BLaER1 treated with 17β-estradiol and CSF1 and Interleukin-3, amounts not matched to agents 10 nM and 100 nM (cell line): ENCODE measurements around the gene CFAP100.
A peak's percentile ranks its signal among the peaks of the same experiment; 100 is the strongest.

Source experiments
- H3K27ac ChIP-seq, 11 experiments: shearing (Covaris generic); formaldehyde crosslinking; 2 replicates each; pipeline ENCODE4 v1.8.1; 2022
- H3K27me3 ChIP-seq, 11 experiments: shearing (Covaris generic); formaldehyde crosslinking; 2 replicates each; pipeline ENCODE4 v1.8.1; 2022
- H3K36me3 ChIP-seq, 11 experiments: shearing (Covaris generic); formaldehyde crosslinking; 2 replicates each; pipeline ENCODE4 v1.8.1; 2022
- H3K4me1 ChIP-seq, 10 experiments: shearing (Covaris generic); formaldehyde crosslinking; 2 replicates each; pipeline ENCODE4 v1.8.1; 2022
- H3K4me2 ChIP-seq, 11 experiments: shearing (Covaris generic); formaldehyde crosslinking; 2 replicates each; pipeline ENCODE4 v1.8.1; 2022
- H3K4me3 ChIP-seq, 10 experiments: shearing (Covaris generic); formaldehyde crosslinking; 2 replicates each; pipeline ENCODE4 v1.8.1; 2022
- H3K9ac ChIP-seq, 11 experiments: shearing (Covaris generic); formaldehyde crosslinking; 2 replicates each; pipeline ENCODE4 v1.8.1; 2022
- H3K9me3 ChIP-seq, 11 experiments: shearing (Covaris generic); formaldehyde crosslinking; replicated peaks in 1 of 11; 2 replicates each; pipeline ENCODE4 v1.8.1; 2022
- H4K20me1 ChIP-seq, 11 experiments: shearing (Covaris generic); formaldehyde crosslinking; 2 replicates each; pipeline ENCODE4 v1.8.1; 2022
- Cebpa-rat ChIP-seq, 11 experiments: shearing (Covaris generic); IDR thresholded peaks; 2 replicates each; pipeline ENCODE4 v1.8.1; 2022

The CFAP100 gene

DNA sequence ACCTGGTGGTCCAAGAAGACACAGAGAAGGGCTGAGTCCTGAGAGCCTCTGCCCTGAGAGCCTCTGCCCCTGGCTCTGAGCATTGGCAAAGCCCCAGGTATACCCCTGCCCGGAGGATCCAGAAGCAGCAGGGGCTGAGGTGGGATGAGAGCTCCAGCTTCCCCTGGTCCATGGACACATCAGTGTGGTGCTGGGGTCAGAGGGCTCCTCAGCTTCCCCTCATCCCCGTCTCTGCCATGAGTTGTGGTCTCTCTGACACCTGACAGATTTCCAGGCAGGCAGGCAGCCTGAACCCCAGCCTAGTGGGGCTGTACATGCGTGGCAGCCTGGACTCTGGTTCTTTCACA, 34.0 kb upstream of the CFAP100 start:
- Histone ChIP-seq H3K36me3 (no peaks in the 10 kb centered on the region), H3K4me2 (no peak overlapping the region), H3K9me3 (no peaks in the 10 kb centered on the region), H3K27ac (no peak overlapping the region), H3K4me1 (peaks cover 14 to 30% (median 21%) of the 10 kb centered on the region in 10 experiments), H3K4me3 (no peak overlapping the region), H3K9ac (no peak overlapping the region), H4K20me1 (peaks cover 0 to 27% (median 6%) of the 10 kb centered on the region in 11 experiments; a peak in 8 of 22 replicates), H3K27me3 (peaks cover 42 to 52% (median 46%) of the 10 kb centered on the region in 11 experiments)
- TF ChIP-seq Cebpa-rat (IDR thresholded peaks at IDR 0.05): no peak

GRCh38 chr3:126361211-126361610, 33.5 kb upstream of the CFAP100 start:
- H3K27ac ChIP-seq: no peak overlapping the region
- peaks cover 36 to 46% (median 40%) of the 10 kb centered on the region in 11 experiments for H3K27me3 ChIP-seq
- no peaks in the 10 kb centered on the region for H3K9me3 ChIP-seq
- TF ChIP-seq Cebpa-rat (IDR thresholded peaks at IDR 0.05): no peak
- H4K20me1 ChIP-seq: peaks cover 0 to 22% (median under 1%) of the 10 kb centered on the region in 11 experiments; a peak in 6 of 22 replicates
- no peak overlapping the region for H3K4me3 ChIP-seq
- no peak overlapping the region for H3K4me2 ChIP-seq
- H3K36me3 ChIP-seq: no peaks in the 10 kb centered on the region
- no peak overlapping the region for H3K9ac ChIP-seq
- H3K4me1 ChIP-seq: peaks cover 9 to 27% (median 19%) of the 10 kb centered on the region in 10 experiments

- H3K27ac ChIP-seq: no peak overlapping the region
- H3K4me3 ChIP-seq: no peak overlapping the region
- TF ChIP-seq Cebpa-rat (IDR thresholded peaks at IDR 0.05): no peak
- H3K27me3 ChIP-seq: peaks cover 8 to 17% (median 11%) of the 10 kb centered on the region in 11 experiments; a peak in 21 of 22 replicates
- peaks cover 0 to 18% (median 15%) of the 10 kb centered on the region in 10 experiments; a peak in 16 of 20 replicates for H3K4me1 ChIP-seq
- H3K9ac ChIP-seq: no peak overlapping the region
- no peaks in the 10 kb centered on the region for H3K9me3 ChIP-seq
- no peaks in the 10 kb centered on the region for H3K36me3 ChIP-seq
- H4K20me1 ChIP-seq: no peaks in the 10 kb centered on the region; a peak in 1 of 22 replicates
- H3K4me2 ChIP-seq: no peak overlapping the region
Measured at GRCh38 chr3:126364130-126364695, 30.5 kb upstream of the CFAP100 start.

DNA sequence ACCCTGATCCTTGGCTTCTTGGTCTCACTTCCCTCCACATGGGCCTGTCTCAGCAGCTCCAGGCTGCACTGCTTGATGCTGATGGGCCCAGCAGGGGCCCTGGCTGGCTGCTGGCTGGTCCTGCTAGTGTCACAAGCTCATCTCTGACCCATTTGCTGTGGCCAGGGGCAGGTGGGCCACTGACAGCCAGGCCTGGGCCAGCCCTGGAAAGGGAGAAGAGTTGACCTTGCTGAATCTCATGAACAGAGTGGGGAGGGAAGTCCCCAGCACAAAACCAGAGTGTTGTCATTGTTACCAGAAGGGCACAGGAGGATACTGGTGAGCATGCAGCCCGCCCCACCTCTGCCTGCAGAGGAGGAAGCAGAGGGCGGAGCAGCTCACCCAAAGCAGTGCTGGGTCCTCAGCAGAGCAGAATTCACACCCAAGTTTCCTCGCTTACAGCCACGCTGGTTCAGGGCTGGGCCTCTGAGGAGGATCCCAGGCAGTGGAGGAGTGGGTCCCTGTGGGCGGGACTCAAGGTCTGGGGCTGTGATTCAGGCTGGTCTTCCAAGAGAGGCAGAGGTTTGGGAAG, 29.9 kb upstream of the CFAP100 start:
- Histone ChIP-seq H3K4me1 (peaks cover 0 to 18% (median 15%) of the 10 kb centered on the region in 10 experiments; a peak in 16 of 20 replicates), H3K9me3 (no peaks in the 10 kb centered on the region), H4K20me1 (no peaks in the 10 kb centered on the region; a peak in 1 of 22 replicates), H3K27me3 (peaks cover 2 to 11% (median 6%) of the 10 kb centered on the region in 11 experiments; a peak in 16 of 22 replicates), H3K4me3 (no peak overlapping the region), H3K4me2 (peak overlapping the region in 1 of 11 experiments; percentile 20; a peak in 1 of 22 replicates), H3K36me3 (no peaks in the 10 kb centered on the region), H3K9ac (no peak overlapping the region), H3K27ac (no peak overlapping the region)
- TF ChIP-seq Cebpa-rat (IDR thresholded peaks at IDR 0.05): no peak

GRCh38 chr3:126365351-126366277, 29.1 kb upstream of the CFAP100 start:
- no peak overlapping the region for H3K27ac ChIP-seq
- H3K9me3 ChIP-seq: no peaks in the 10 kb centered on the region
- no peak overlapping the region for H3K9ac ChIP-seq
- H3K4me1 ChIP-seq: peaks cover 0 to 18% (median 15%) of the 10 kb centered on the region in 10 experiments; a peak in 16 of 20 replicates
- H3K4me2 ChIP-seq: peak overlapping the region in 5 of 11 experiments; percentile 10 to 48 (median 25); a peak in 4 of 22 replicates
- no peaks in the 10 kb centered on the region for H3K36me3 ChIP-seq
- H3K27me3 ChIP-seq: peaks cover 0 to 3% (median 0%) of the 10 kb centered on the region in 11 experiments; a peak in 3 of 22 replicates
- no peak for TF ChIP-seq Cebpa-rat (IDR thresholded peaks at IDR 0.05)
- H3K4me3 ChIP-seq: no peak overlapping the region
- H4K20me1 ChIP-seq: no peaks in the 10 kb centered on the region; a peak in 1 of 22 replicates

DNA sequence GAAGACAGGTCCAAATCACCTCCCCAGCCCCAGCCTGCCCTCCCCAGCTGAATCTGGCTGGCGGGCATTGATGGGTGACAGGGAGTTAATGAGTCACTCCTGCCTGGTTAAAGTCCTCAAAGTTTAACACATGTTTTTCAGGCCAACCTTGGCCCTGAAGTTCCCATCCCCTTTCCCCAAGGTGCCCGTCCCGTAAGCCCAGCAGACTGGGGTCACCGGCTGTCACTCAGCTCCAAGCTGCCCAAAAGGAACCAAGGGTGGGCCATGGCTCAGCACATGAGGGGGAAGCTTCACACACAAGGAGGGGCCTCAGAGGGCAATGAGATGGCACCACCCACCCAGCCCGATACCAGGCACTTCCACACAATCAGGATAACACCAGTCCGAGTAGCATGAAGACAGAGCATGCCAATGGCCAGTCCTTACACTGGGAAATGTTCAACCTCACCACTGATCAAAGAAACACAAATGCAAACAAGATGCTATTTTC, 27.3 kb upstream of the CFAP100 start:
- H3K27ac ChIP-seq: no peak overlapping the region
- no peaks in the 10 kb centered on the region for H3K36me3 ChIP-seq
- H3K4me2 ChIP-seq: no peak overlapping the region
- no peak overlapping the region for H3K9ac ChIP-seq
- H4K20me1 ChIP-seq: no peaks in the 10 kb centered on the region
- no peaks in the 10 kb centered on the region for H3K9me3 ChIP-seq
- no peak for TF ChIP-seq Cebpa-rat (IDR thresholded peaks at IDR 0.05)
- no peaks in the 10 kb centered on the region for H3K27me3 ChIP-seq
- H3K4me3 ChIP-seq: no peak overlapping the region
- peaks cover 0 to 18% (median 15%) of the 10 kb centered on the region in 10 experiments; a peak in 16 of 20 replicates for H3K4me1 ChIP-seq

DNA sequence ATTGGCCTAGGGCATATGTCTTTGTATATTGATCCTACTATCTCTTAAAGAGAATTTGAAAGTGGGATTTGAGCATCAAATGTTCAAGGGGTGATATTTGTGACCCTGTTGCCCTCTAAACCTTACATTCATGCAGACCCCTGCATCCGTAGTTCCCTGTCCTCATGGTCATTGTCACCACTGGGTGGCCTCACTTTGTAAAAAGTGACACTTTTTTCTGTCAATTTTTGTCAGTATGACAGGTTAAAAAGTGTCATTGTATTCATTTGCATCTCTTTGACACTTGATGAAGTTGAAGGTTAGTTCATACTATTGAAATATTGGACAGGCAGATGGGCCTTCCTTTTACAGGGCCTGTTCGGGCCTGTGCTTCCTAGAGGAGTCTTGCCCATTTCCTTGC, 25.2 kb upstream of the CFAP100 start:
- H4K20me1 ChIP-seq: no peaks in the 10 kb centered on the region
- H3K9ac ChIP-seq: no peak overlapping the region
- H3K4me3 ChIP-seq: no peak overlapping the region
- H3K36me3 ChIP-seq: no peaks in the 10 kb centered on the region
- no peak for TF ChIP-seq Cebpa-rat (IDR thresholded peaks at IDR 0.05)
- H3K27ac ChIP-seq: no peak overlapping the region
- H3K9me3 ChIP-seq: no peaks in the 10 kb centered on the region
- H3K27me3 ChIP-seq: no peaks in the 10 kb centered on the region
- no peak overlapping the region for H3K4me2 ChIP-seq
- peaks cover 0 to 18% (median 10%) of the 10 kb centered on the region in 10 experiments; a peak in 14 of 20 replicates for H3K4me1 ChIP-seq

DNA sequence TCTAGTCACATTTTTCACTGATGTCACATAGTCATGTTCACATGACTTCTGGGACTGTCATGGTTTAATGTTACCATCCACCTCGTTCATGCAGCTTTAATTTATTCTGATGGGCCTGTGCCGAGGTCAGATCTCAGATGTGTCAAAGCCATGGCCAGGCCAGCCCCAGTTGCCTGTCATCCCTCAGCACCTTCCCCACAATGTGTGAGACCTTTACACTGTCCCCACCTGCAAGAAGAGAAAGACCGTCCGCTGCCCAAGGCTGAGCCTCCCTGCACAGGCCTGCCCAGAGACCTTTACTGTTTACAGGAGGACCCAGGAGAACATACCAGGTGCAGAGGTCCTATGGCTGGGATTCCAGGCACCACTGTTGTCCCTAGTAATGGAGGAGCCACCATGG, 24.7 kb upstream of the CFAP100 start:
- H3K27ac ChIP-seq: no peak overlapping the region
- H3K36me3 ChIP-seq: no peaks in the 10 kb centered on the region
- H3K4me1 ChIP-seq: peaks cover 0 to 16% (median 10%) of the 10 kb centered on the region in 10 experiments; a peak in 14 of 20 replicates
- no peaks in the 10 kb centered on the region for H3K9me3 ChIP-seq
- no peak overlapping the region for H3K4me2 ChIP-seq
- H3K4me3 ChIP-seq: no peak overlapping the region
- H3K9ac ChIP-seq: no peak overlapping the region
- no peak for TF ChIP-seq Cebpa-rat (IDR thresholded peaks at IDR 0.05)
- H4K20me1 ChIP-seq: no peaks in the 10 kb centered on the region
- H3K27me3 ChIP-seq: no peaks in the 10 kb centered on the region

GRCh38 chr3:126370606-126371005, 24.1 kb upstream of the CFAP100 start:
- Histone ChIP-seq H3K9ac (no peak overlapping the region), H3K9me3 (no peaks in the 10 kb centered on the region), H3K4me3 (no peak overlapping the region), H3K4me1 (peaks cover 1 to 21% (median 11%) of the 10 kb centered on the region in 10 experiments), H3K27ac (no peak overlapping the region), H3K36me3 (no peaks in the 10 kb centered on the region), H3K4me2 (no peak overlapping the region), H3K27me3 (no peaks in the 10 kb centered on the region), H4K20me1 (no peaks in the 10 kb centered on the region)
- TF ChIP-seq Cebpa-rat (IDR thresholded peaks at IDR 0.05): no peak
